H9 (cell line): ENCODE measurements around the gene TPM4. TPM values are rescaled to one million over a fixed set of nuclear protein-coding genes. Genes with fewer than 3 reads are reported as not detected.

Experiments used
- DNase-seq: peaks from one replicate; pipeline ENCODE4 v3.0.0-alpha.2; 2017
- H2AFZ ChIP-seq: one replicate; pipeline ENCODE4 v1.6.1; 2013; ENCODE audit warnings: mild to moderate bottlenecking, low read length, control low read depth, moderate library complexity
- H2AK5ac ChIP-seq: 2 replicates; pipeline ENCODE4 v1.6.1; 2013; ENCODE audit warnings: low read length, control low read depth, mixed read lengths; ENCODE audit not compliant: insufficient read length
- H2BK120ac ChIP-seq: one replicate; pipeline ENCODE4 v1.6.1; 2013; ENCODE audit warnings: low read depth, mild to moderate bottlenecking, low read length, control low read depth, inconsistent platforms; ENCODE audit not compliant: poor library complexity, severe bottlenecking
- H2BK12ac ChIP-seq: 2 replicates; pipeline ENCODE4 v1.6.1; 2013; ENCODE audit warnings: low read length, control low read depth, mixed read lengths, low read depth; ENCODE audit not compliant: insufficient read length
- H2BK15ac ChIP-seq: 2 replicates; pipeline ENCODE4 v1.6.1; 2013; ENCODE audit warnings: low read depth, low read length, control low read depth
- H2BK20ac ChIP-seq: one replicate; pipeline ENCODE4 v1.6.1; 2013; ENCODE audit warnings: low read depth, mild to moderate bottlenecking, low read length, control low read depth, inconsistent platforms; ENCODE audit not compliant: poor library complexity, severe bottlenecking
- H2BK5ac ChIP-seq: 2 replicates; pipeline ENCODE4 v1.6.1; 2013; ENCODE audit warnings: low read length, control low read depth, mixed read lengths; ENCODE audit not compliant: insufficient read length
- H3K14ac ChIP-seq: 2 replicates; pipeline ENCODE4 v1.6.1; 2013; ENCODE audit warnings: low read length, control low read depth; ENCODE audit not compliant: insufficient read depth
- H3K18ac ChIP-seq: 2 replicates; pipeline ENCODE4 v1.6.1; 2013; ENCODE audit warnings: low read depth, mild to moderate bottlenecking, mixed read lengths, low read length, control low read depth; ENCODE audit not compliant: insufficient read length
- H3K23ac ChIP-seq: 2 replicates; pipeline ENCODE4 v1.6.1; 2013; ENCODE audit warnings: low read length, control low read depth, mixed read lengths, low read depth; ENCODE audit not compliant: insufficient read length
- H3K23me2 ChIP-seq: 2 replicates; pipeline ENCODE4 v1.6.1; 2013; ENCODE audit warnings: low read depth, mild to moderate bottlenecking, mixed read lengths, low read length, control low read depth; ENCODE audit not compliant: insufficient read length, poor library complexity, severe bottlenecking
- H3K27ac ChIP-seq: 2 replicates; pipeline ENCODE4 v1.5.1; 2013; ENCODE audit warnings: low read length, control low read depth, mixed read lengths, low read depth; ENCODE audit not compliant: insufficient read length
- H3K27me3 ChIP-seq: 2 replicates; pipeline ENCODE4 v1.6.1; 2013; ENCODE audit warnings: low read length, control low read depth, inconsistent platforms; ENCODE audit not compliant: insufficient read depth
- H3K4ac ChIP-seq: 2 replicates; pipeline ENCODE4 v1.6.1; 2013; ENCODE audit warnings: low read depth, mild to moderate bottlenecking, control low read depth, inconsistent platforms, low read length, moderate library complexity
- H3K4me1 ChIP-seq: 2 replicates; pipeline ENCODE4 v1.6.1; 2013; ENCODE audit warnings: low read length, control low read depth, inconsistent platforms; ENCODE audit not compliant: insufficient read depth
- H3K4me2 ChIP-seq: 2 replicates; pipeline ENCODE4 v1.6.1; 2013; ENCODE audit warnings: low read length, control low read depth, mixed read lengths; ENCODE audit not compliant: insufficient read length, insufficient read depth
- H3K56ac ChIP-seq: 2 replicates; pipeline ENCODE4 v1.6.1; 2013; ENCODE audit warnings: low read depth, mild to moderate bottlenecking, mixed read lengths, low read length, control low read depth; ENCODE audit not compliant: insufficient read length
- H3K79me1 ChIP-seq: 2 replicates; pipeline ENCODE4 v1.6.1; 2013; ENCODE audit warnings: low read depth, mild to moderate bottlenecking, moderate library complexity, low read length, control low read depth, inconsistent platforms; ENCODE audit not compliant: insufficient read depth, poor library complexity, severe bottlenecking
- H3K79me2 ChIP-seq: 2 replicates; pipeline ENCODE4 v1.6.1; 2013; ENCODE audit warnings: low read length, control low read depth, inconsistent platforms; ENCODE audit not compliant: insufficient read depth
- H3K9ac ChIP-seq: 2 replicates; pipeline ENCODE4 v1.6.1; 2013; ENCODE audit warnings: low read length, control low read depth, mixed read lengths; ENCODE audit not compliant: insufficient read length; ENCODE audit errors: extremely low read depth
- H3K9me3 ChIP-seq: one replicate; pipeline ENCODE4 v1.6.1; 2013; ENCODE audit warnings: low read depth, low read length, inconsistent platforms; ENCODE audit not compliant: control insufficient read depth
- H3T11ph ChIP-seq: one replicate; pipeline ENCODE4 v1.6.1; 2013; ENCODE audit warnings: mild to moderate bottlenecking, low read length, control low read depth, inconsistent platforms
- H4K20me1 ChIP-seq: one replicate; pipeline ENCODE4 v1.6.1; 2013; ENCODE audit not compliant: control insufficient read depth, insufficient read length, insufficient read depth
- H4K5ac ChIP-seq: 2 replicates; pipeline ENCODE4 v1.6.1; 2013; ENCODE audit warnings: low read depth, mild to moderate bottlenecking, mixed read lengths, low read length, control low read depth; ENCODE audit not compliant: insufficient read length
- H4K8ac ChIP-seq: replicated peaks from 2 replicates; pipeline ENCODE4 v1.6.1; 2013; ENCODE audit warnings: low read length, control low read depth, mixed read lengths, low read depth; ENCODE audit not compliant: insufficient read length
- H4K91ac ChIP-seq: 2 replicates; pipeline ENCODE4 v1.6.1; 2013; ENCODE audit warnings: low read depth, mild to moderate bottlenecking, moderate library complexity, mixed read lengths, low read length, control low read depth; ENCODE audit not compliant: insufficient read length
- H3K27ac Mint-ChIP-seq, 3 experiments: 2 replicates in 2 of 3; 3 replicates in 1 of 3; pipeline ENCODE4 v1.8.0; 2020 to 2021; ENCODE audit warnings: mixed read lengths in 3 of 3, mild to moderate bottlenecking in 1 of 3, moderate library complexity in 1 of 3
- H3K27me3 Mint-ChIP-seq: 2 replicates; pipeline ENCODE4 v1.8.0; 2021; ENCODE audit warnings: low read depth, mild to moderate bottlenecking, moderate library complexity, mixed read lengths
- H3K36me3 Mint-ChIP-seq, 3 experiments: 2 replicates in 2 of 3; 3 replicates in 1 of 3; pipeline ENCODE4 v1.8.0; 2020 to 2021; ENCODE audit warnings: low read depth in 3 of 3, mixed read lengths in 3 of 3; ENCODE audit not compliant: insufficient read depth in 1 of 3
- H3K4me1 Mint-ChIP-seq, 2 experiments: 2 replicates each; pipeline ENCODE4 v1.8.0; 2020; ENCODE audit warnings: mixed read lengths in 2 of 2
- H3K4me3 Mint-ChIP-seq, 2 experiments: 2 replicates in 1 of 2; 3 replicates in 1 of 2; pipeline ENCODE4 v1.8.0; 2020 to 2021; ENCODE audit warnings: mild to moderate bottlenecking in 2 of 2, mixed read lengths in 2 of 2, moderate library complexity in 1 of 2
- H3K9me3 Mint-ChIP-seq, 2 experiments: 2 replicates in 1 of 2; 3 replicates in 1 of 2; pipeline ENCODE4 v1.8.0; 2020; ENCODE audit warnings: mild to moderate bottlenecking in 2 of 2, mixed read lengths in 2 of 2, moderate library complexity in 1 of 2
- CTCF ChIP-seq: fragments of 200-600 bp; sonication (generic); conservative IDR thresholded peaks from 3 replicates; pipeline ENCODE4 v1.8.0; 2021; ENCODE audit warnings: antibody characterized with exemption, mild to moderate bottlenecking
- WGBS: extraction: QIAGEN DNeasy Blood & Tissue Kit; methylation state at CpG from one replicate; pipeline ENCODE4 v1.1.7; 2013; ENCODE audit warnings: missing lambda C conversion rate, low lambda C conversion rate, mixed read lengths; ENCODE audit not compliant: insufficient read length; ENCODE audit errors: extremely low coverage; 5-methylcytosine and 5-hydroxymethylcytosine counted together
- total RNA-seq: library from RNA; stranded (reverse); gene quantifications from 2 replicates; pipeline ENCODE4 v1.2.1, GENCODE V29; 2021

The TPM4 gene
- total RNA-seq, 1 experiment from 2014 or later: 431 TPM

- H3K4me1 Mint-ChIP-seq: peaks cover 36 to 46% of the 10 kb centered on the region in 2 experiments
- H3K27me3 Mint-ChIP-seq: no peaks in the 10 kb centered on the region
- peaks cover 14% of the 10 kb centered on the region for H3K23me2 ChIP-seq
- WGBS: no CpG with 5 or more reads among the region's 21 CpGs
- no peaks in the 10 kb centered on the region for H4K20me1 ChIP-seq
- no peak overlapping the region for H2BK5ac ChIP-seq
- H2BK20ac ChIP-seq: no peak overlapping the region
- peak overlapping the region; percentile 16 for H2BK12ac ChIP-seq
- no peak overlapping the region for H2AK5ac ChIP-seq
- peak overlapping the region; percentile 86 for H3K9ac ChIP-seq
- H3K4me2 ChIP-seq: peak overlapping the region; percentile 92
- H3K36me3 Mint-ChIP-seq: peaks cover 15 to 22% (median 16%) of the 10 kb centered on the region in 3 experiments
- H3K23ac ChIP-seq: no peak overlapping the region
- H3K9me3 Mint-ChIP-seq: no peaks in the 10 kb centered on the region
- H3K27me3 ChIP-seq: no peaks in the 10 kb centered on the region
- TF ChIP-seq CTCF: no peak
- peak overlapping the region; percentile 95 for H2BK120ac ChIP-seq
- no peak for DNase-seq
- peak overlapping the region; percentile 85 to 96 (median 92) for H3K27ac Mint-ChIP-seq
- no peaks in the 10 kb centered on the region for H3K9me3 ChIP-seq
- H3T11ph ChIP-seq: peak overlapping the region; percentile 78
- peak overlapping the region; percentile 99 for H3K14ac ChIP-seq
- no peak overlapping the region for H4K91ac ChIP-seq
- H3K79me2 ChIP-seq: peaks cover 23% of the 10 kb centered on the region; the same call in 1 of the 2 replicates
- H2AFZ ChIP-seq: no peak overlapping the region
- H3K79me1 ChIP-seq: no peaks in the 10 kb centered on the region
- peak overlapping the region; percentile 85 to 90 for H3K4me3 Mint-ChIP-seq
- peak overlapping the region; percentile 39 for H4K5ac ChIP-seq
- no peak overlapping the region for H3K56ac ChIP-seq
- H3K4ac ChIP-seq: peak overlapping the region; percentile 92; the same call in 1 of the 2 replicates
- peak overlapping the region; percentile 73 for H3K27ac ChIP-seq
- no peak overlapping the region for H4K8ac ChIP-seq
- peak overlapping the region; percentile 99 for H3K18ac ChIP-seq
- peaks cover 4% of the 10 kb centered on the region for H3K4me1 ChIP-seq
- H2BK15ac ChIP-seq: no peak overlapping the region; the same call in 1 of the 2 replicates
Observed at GRCh38 chr19:16075430-16076153, 703 bp upstream of the TPM4 start.
